HPDE6-E6E7 (cell line): ENCODE data around the gene SLC24A3.

Source experiments
- DNase-seq: peaks from one replicate; pipeline ENCODE4 v3.0.0; 2011; ENCODE audit warnings: missing footprints; ENCODE audit errors: extremely low spot score

Gene SLC24A3

GRCh38 chr20:19590382-19590781 lies 377.9 kb downstream of the SLC24A3 start:
- no peak for DNase-seq

- no peak for DNase-seq
Measured at GRCh38 chr20:19593762-19594161, 381.3 kb downstream of the SLC24A3 start.

GRCh38 chr20:19594896-19595295 lies 382.5 kb downstream of the SLC24A3 start:
- DNase-seq: no peak

- DNase-seq: no peak
Measured at GRCh38 chr20:19598117-19598850, 385.8 kb downstream of the SLC24A3 start.

- no peak for DNase-seq
Measured at GRCh38 chr20:19599200-19599599, 386.8 kb downstream of the SLC24A3 start.

GRCh38 chr20:19600042-19600441 lies 387.6 kb downstream of the SLC24A3 start:
- DNase-seq: no peak

GRCh38 chr20:19601126-19601810 lies 388.8 kb downstream of the SLC24A3 start:
- DNase-seq: no peak

- no peak for DNase-seq
Measured at GRCh38 chr20:19602675-19603375, 390.4 kb downstream of the SLC24A3 start.

- no peak for DNase-seq
Measured at GRCh38 chr20:19603376-19603750, 390.9 kb downstream of the SLC24A3 start.

GRCh38 chr20:19605786-19606485 lies 393.5 kb downstream of the SLC24A3 start:
- no peak for DNase-seq

GRCh38 chr20:19609642-19610223 lies 397.3 kb downstream of the SLC24A3 start:
- no peak for DNase-seq

- no peak for DNase-seq
Measured at GRCh38 chr20:19615629-19616028, 403.2 kb downstream of the SLC24A3 start.

- DNase-seq: no peak
Measured at GRCh38 chr20:19616081-19616480, 403.6 kb downstream of the SLC24A3 start.

- no peak for DNase-seq
Measured at GRCh38 chr20:19616620-19617019, 404.2 kb downstream of the SLC24A3 start.

- no peak for DNase-seq
Measured at GRCh38 chr20:19617256-19617655, 404.8 kb downstream of the SLC24A3 start.

GRCh38 chr20:19618711-19619110 lies 406.3 kb downstream of the SLC24A3 start:
- no peak for DNase-seq

- DNase-seq: no peak
Measured at GRCh38 chr20:19619904-19620430, 407.5 kb downstream of the SLC24A3 start.

- no peak for DNase-seq
Measured at GRCh38 chr20:19620446-19620845, 408.0 kb downstream of the SLC24A3 start.

GRCh38 chr20:19621072-19621471 lies 408.6 kb downstream of the SLC24A3 start:
- no peak for DNase-seq

- no peak for DNase-seq
Measured at GRCh38 chr20:19624221-19624965, 412.0 kb downstream of the SLC24A3 start.

- no peak for DNase-seq
Measured at GRCh38 chr20:19625426-19625825, 413.0 kb downstream of the SLC24A3 start.
